ENCODE data around the gene RANBP3L. TPM values are rescaled to one million over a fixed set of nuclear protein-coding genes. Genes with fewer than 3 reads are reported as not detected.

Gene RANBP3L, protein sequence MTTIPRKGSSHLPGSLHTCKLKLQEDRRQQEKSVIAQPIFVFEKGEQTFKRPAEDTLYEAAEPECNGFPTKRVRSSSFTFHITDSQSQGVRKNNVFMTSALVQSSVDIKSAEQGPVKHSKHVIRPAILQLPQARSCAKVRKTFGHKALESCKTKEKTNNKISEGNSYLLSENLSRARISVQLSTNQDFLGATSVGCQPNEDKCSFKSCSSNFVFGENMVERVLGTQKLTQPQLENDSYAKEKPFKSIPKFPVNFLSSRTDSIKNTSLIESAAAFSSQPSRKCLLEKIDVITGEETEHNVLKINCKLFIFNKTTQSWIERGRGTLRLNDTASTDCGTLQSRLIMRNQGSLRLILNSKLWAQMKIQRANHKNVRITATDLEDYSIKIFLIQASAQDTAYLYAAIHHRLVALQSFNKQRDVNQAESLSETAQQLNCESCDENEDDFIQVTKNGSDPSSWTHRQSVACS
- not detected for polyA plus RNA-seq (2012; ENCODE audit: insufficient read length, low read depth)

DNA sequence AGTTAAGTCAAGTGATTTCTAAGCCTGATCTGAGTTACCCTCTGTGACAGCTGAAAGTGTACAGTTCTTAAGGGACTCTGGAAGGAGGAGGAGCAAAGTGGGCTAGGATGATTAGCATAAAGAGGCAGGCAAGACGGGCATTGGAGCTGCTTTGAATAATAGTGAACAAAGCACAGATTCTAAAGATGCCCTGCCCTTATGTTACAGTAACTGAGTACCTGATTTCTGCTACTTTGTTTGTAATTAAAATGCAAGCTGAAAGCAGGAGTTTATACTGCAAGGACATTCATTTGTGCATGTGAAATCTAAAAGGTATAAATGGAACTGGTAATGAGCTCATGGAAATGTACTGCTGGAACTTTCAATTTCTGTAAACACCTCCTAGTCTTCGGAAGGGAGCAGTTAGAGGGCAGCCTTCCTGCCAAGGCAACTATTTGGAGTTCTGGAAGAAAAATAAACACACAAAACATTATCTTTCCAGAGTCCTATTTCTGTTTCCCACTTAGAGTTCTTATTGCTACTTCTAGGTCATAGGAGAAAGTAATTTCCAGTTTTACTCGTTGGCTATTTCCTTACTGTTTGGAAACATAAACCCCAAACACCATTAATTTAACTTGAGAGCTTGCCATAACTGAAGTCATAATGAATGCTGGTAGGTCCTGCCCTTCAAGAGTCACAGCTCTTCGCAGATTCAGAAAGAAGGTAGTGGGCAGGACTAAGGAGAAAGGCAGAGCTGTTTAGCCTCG lies at the start of gene RANBP3L:
Gene RANBP3L (minus strand): TSS at position 45 of the 746 bp plus-strand sequence. CDS start 486 bp downstream, outside the sequence.
- TF ChIP-seq POLR2AphosphoS5 (IDR thresholded peaks at IDR 0.05; ENCODE audit: low read depth, low read length) (no peak), SIN3A (IDR thresholded peaks at IDR 0.05; ENCODE audit: borderline replicate concordance, insufficient read depth, low read length) (no peak), FOXP2 (optimal IDR thresholded peaks at IDR 0.05; ENCODE audit: borderline replicate concordance, extremely low read depth, extremely low read length, insufficient read depth) (no peak), REST (IDR thresholded peaks at IDR 0.05; ENCODE audit: insufficient read depth in 1 of 2, low read depth in 2 of 2, low read length in 2 of 2) (no peak), TAF1 (IDR thresholded peaks at IDR 0.05; ENCODE audit: borderline replicate concordance, insufficient read depth, low read length) (no peak)

GRCh38 chr5:36346896-36347690 lies 45.4 kb upstream of the RANBP3L start:
- TF ChIP-seq SIN3A (IDR thresholded peaks at IDR 0.05; ENCODE audit: borderline replicate concordance, insufficient read depth, low read length) (no peak), POLR2AphosphoS5 (IDR thresholded peaks at IDR 0.05; ENCODE audit: low read depth, low read length) (no peak), TAF1 (IDR thresholded peaks at IDR 0.05; ENCODE audit: borderline replicate concordance, insufficient read depth, low read length) (no peak), FOXP2 (optimal IDR thresholded peaks at IDR 0.05; ENCODE audit: borderline replicate concordance, extremely low read depth, extremely low read length, insufficient read depth) (no peak), REST (IDR thresholded peaks at IDR 0.05; ENCODE audit: insufficient read depth in 1 of 2, low read depth in 2 of 2, low read length in 2 of 2) (no peak)

- TF ChIP-seq POLR2AphosphoS5 (IDR thresholded peaks at IDR 0.05; ENCODE audit: low read depth, low read length) = no peak
- TF ChIP-seq TAF1 (IDR thresholded peaks at IDR 0.05; ENCODE audit: borderline replicate concordance, insufficient read depth, low read length) = no peak
- TF ChIP-seq FOXP2 (optimal IDR thresholded peaks at IDR 0.05; ENCODE audit: borderline replicate concordance, extremely low read depth, extremely low read length, insufficient read depth) = no peak
- no peak for TF ChIP-seq REST (IDR thresholded peaks at IDR 0.05; ENCODE audit: insufficient read depth in 1 of 2, low read depth in 2 of 2, low read length in 2 of 2)
- no peak for TF ChIP-seq SIN3A (IDR thresholded peaks at IDR 0.05; ENCODE audit: borderline replicate concordance, insufficient read depth, low read length)
Measured at GRCh38 chr5:36344899-36345298, 43.2 kb upstream of the RANBP3L start.

DNA sequence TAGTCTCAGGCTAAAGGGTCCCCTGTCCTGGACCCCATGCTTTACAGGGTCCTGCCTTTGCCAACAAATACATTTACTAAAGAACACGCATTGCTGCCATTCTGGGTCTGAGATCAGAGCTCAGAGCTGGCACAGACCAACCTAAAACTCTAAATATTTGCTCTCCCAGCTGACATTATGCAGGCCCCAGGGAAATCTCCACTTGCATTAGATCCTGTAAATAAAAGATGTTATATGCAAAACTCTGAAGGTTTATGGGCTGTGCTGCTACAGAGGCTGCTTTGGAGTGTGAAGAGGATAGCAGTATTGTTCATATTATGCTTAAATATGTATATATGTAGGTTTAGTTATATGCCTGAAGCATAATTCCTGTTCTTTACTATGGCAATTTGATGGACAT lies 35.9 kb upstream of the RANBP3L start:
- TF ChIP-seq POLR2AphosphoS5 (IDR thresholded peaks at IDR 0.05; ENCODE audit: low read depth, low read length) (no peak), SIN3A (IDR thresholded peaks at IDR 0.05; ENCODE audit: borderline replicate concordance, insufficient read depth, low read length) (no peak), TAF1 (IDR thresholded peaks at IDR 0.05; ENCODE audit: borderline replicate concordance, insufficient read depth, low read length) (no peak), REST (IDR thresholded peaks at IDR 0.05; ENCODE audit: insufficient read depth in 1 of 2, low read depth in 2 of 2, low read length in 2 of 2) (no peak), FOXP2 (optimal IDR thresholded peaks at IDR 0.05; ENCODE audit: borderline replicate concordance, extremely low read depth, extremely low read length, insufficient read depth) (no peak)

All from PFSK-1 (cell line).